DMS153 treated with DMSO at 0.1 percent for 48 hours (cell line): ENCODE measurements around the gene RHEB.

Source experiments
- DNase-seq: peaks from one replicate; lab custom pipeline; 2025; ENCODE audit not compliant: unreplicated experiment; lab: John Stamatoyannopoulos, UW

RHEB gene

DNA sequence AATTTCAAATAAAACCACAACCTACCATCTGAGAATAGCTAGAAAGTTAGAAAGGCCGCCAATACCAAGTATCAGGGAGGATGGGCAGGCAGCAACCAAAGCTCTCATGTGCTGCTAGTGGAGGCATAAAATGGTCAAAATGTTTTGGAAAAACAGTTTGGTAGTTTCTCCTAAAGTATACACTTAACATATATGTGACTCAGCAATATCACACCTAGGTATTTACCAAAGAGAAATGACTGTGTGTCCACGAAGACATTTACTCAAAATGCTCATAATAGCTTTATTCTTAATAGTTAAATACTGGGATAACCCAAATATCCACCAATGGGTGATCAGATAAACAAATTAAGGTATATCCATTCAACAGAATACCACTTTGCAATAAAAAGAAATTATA, 14.3 kb downstream of the RHEB start:
- DNase-seq, result no peak

DNA sequence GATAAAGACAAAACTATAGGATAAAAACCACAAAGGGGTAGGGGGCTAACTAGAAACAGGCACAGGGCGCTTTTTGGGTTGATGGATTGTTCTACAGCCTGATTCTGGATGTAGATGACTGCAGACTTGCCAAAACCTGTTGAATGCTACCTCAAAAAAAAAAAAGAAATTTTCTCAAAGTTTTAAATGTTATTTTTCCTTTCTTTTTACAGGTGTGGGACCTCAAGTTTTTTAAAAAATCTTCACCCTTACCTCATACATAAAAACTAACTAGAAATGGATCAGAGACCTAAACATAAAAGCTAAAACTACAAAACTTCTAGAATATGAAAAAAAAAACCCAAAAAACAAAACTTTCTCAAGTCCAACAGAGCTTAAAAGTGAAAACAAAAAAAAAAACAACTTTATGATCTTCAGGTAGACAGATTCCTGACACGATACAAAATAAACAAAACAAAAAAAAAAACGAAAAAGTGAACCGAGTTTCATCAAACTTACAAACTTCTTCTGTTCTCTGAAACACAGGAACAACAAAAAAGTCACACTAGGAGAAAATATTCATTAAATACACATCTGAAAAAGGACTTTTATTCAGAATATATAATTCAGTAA, 14.9 kb downstream of the RHEB start:
- no peak for DNase-seq

DNA sequence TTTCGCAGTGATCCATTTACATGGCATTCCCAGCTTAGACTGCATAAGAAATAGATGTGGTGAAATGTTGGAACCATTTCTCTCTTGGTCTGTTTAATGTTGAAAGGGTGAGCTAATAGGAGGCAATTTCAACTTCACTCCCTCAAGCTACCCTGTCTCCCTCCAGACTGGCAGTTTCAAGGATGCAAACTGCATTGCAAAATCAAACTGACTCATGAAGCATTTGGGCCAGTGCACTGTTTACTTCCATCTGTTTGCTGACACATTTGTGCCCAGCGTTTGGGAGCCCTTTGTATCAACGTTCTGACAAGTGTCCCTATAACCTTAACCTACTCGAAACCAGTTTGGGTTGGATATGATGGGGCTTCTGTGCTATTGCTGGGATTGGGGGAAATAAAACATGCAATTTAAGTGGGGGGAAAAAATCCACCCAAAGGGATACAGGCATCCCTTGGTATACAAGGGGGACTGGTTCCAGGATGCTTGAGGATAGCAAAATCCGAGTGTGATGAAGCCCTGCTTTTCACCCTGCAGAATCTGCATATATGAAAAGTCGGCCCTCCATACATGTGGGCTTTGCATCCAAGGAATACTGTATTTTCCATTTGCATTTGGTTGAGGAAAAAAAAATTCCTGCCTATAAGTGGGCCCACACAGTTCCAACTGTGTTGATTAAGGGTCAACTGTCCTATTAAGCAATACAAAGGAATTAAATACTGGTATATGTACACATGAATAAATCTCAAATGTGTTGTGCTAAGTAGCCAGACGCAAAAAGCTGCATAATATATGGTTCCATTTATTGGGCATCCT, 15.6 kb downstream of the RHEB start:
- no peak for DNase-seq

DNA sequence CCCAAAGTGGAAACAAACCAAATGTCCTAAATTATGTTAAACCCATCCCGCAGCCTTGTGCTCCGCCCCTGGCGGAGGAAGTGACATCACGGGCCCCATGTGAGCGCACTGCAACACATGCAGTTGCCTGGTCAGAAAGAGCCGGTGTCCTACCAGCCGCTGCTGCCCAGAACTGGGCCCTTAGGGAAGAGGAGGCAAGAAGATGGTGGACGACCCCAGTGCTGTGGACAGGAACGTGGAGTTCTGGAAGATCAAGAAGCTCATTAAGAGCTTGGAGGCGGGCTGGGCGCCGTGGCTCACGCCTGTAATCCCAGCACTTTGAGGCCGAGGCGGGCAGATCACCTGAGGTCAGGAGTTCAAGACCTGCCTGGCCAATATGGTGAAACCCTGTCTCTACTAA, 18.0 kb downstream of the RHEB start:
- DNase-seq, result no peak

DNA sequence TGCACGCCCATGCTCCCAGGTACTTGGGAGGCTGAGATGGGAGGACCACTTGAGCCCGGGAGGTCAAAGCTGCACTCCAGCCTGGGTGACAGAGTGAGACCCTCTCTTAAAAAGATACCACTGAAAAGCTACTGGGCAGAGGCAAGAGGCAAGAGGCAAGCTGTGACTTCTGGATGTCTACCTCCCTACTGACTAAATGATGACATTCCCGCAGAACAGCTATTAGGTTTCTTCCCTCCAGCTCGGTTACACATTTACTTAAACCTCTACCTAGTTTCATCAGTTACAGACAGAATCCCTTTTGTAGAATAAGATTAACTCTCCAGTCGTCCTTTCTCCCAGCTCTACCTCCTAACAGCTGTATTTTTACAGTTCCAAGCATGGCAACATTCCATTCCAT, 21.2 kb downstream of the RHEB start:
- DNase-seq, result no peak

DNA sequence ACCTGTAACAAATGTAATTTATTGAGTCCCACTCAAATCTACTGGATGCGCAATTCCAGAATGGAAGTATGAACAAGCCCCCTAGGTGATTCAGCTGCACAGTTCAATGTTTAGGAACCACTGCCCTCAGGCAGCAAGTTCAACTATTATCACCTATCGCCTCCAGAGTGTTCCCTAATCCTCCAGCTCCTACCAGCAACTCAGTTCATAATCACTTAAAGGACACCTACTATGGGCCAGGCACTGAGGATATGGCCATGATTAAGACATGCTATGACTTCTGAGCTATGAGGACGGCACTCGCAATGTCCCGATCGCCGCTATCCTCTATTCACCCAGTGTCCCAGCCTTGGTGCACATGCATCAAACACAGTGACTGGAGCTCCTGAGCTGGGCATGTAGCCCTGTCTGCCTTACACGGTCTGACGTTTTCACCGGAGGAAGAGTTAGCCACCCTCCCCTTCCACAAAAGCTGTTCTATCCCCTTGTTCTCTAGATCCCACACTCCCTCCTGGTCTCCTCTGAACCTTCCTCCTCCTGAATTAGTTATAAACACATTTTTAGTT, 22.3 kb downstream of the RHEB start:
- DNase-seq, result no peak

DNA sequence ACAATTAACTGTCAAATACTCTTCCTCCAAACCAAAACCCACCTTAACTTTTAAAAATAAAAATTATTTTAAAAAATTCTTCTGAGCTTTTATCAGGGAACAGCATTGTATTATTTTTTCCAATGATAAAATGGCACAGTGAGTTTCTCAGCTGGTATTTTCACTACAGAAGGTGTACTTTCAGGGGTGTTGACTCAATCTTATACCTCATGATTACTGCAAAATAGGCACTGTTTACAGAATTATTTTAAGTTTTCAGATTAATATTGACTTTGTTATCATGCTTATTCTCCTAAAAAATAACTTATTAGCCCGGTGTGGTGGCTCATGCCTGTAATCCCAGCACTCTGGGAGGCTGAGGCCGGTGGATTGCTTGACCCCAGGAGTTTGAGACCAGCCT, 24.3 kb downstream of the RHEB start:
- DNase-seq, result no peak

DNA sequence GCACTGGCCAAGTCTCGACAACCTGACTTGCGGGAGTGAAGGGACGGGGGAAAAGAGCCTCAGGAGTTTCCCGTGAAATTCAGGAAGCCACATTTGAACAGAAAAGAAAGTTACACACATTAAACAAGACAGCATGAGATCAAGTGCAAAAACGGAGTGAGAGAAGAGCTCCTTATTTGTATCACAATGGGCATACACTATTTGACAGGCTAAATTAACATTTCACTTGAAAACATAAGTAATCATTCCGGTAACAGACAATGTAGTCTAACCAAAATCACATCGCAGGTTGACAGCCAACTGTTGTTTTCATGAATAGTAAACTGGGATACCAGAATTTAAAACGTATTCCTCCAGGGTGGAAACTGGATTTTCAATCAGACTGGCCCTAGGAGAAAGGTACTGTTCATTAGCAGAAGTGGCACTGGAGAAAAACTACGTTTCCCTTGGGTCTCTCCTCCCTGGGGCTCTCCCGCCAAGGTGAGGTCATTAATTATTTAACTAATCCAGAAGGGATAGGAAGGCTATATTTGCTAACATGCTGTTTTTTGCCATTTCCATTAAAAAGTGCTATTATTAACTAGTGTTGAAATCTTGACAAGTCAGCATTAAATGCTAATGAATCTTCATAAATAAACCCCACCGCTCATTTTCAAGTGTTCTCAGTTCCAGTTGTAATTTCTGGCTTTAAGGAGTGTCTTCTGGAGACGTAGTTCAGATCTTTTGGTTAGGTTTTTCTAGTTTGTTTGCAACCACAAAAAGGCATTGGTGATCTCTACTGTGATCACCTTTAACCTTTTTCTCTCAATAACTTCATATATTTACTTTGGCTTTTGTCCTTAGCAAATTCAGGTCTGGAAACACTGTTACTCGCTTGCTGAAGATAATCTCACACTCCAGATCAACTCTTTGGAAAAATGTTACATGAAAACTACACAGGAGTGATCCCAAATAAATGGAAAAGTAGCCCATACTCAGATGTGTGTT, 25.1 kb downstream of the RHEB start:
- DNase-seq, result no peak

DNA sequence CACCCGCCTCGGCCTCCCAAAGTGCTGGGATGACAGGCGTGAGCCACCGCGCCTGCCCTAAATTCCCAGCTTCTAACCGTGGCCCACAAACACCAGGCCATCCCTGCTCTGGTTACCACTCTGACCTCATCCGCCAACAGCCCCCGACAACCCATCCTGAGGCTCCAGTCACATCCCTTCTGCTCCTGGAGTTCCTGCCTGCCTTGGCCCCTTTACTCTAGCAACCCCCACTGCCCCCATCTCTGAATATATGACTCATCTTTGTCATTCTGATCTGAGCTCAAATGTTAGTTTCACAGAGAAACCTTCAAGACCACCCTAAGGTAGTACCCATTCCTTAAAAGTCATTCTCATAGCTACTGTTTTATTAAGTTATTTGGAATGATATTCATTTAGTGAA, 26.6 kb downstream of the RHEB start:
- no peak for DNase-seq

DNA sequence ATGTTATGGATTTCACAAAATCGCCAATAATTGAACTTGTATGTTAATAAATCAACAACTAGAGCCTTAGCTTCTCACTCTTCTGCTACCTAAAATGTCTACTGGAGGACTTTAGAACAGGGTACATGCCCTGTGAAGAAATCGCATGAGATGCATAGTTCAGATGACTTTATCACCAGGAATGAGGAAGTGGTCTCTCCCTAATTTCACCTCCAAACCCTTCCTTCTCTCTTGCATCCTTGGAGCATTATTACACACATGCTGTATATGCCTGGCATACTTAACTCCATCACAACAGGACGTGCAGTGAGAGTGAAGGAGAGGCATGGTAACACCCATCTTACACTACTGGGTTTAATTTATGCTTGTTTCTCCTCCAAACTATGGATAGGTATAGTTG, 27.8 kb downstream of the RHEB start:
- DNase-seq, result no peak

DNA sequence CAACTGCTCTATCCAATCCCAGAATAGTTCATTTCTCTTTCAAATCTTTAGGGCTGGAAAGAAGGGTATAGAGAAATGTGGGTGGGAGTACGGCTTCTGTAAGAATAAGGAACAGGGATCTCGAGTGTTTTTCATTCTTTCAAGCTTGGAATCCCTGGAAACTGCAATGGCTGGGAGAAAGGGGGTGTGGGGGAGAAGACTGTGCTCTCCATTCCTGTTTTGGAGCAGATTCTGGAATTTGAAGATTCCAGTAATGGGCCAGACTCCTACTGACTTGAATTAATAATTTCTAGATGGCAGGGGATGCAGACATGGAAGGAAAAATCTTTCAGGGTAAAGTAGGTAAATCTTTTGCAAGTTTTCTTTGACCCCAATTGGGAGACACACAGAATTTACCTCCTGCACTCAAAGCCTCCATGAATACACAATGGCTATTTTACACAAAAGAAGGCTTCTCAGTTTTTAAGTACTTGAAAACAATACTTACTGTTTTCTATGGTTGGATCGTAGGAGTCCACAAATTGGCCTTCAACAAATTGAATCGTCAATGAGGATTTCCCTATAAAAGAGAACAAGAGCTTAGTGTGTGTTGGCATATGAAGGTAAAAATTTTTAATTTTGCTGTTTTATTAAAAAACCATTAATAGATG, 29.1 kb downstream of the RHEB start:
- no peak for DNase-seq

DNA sequence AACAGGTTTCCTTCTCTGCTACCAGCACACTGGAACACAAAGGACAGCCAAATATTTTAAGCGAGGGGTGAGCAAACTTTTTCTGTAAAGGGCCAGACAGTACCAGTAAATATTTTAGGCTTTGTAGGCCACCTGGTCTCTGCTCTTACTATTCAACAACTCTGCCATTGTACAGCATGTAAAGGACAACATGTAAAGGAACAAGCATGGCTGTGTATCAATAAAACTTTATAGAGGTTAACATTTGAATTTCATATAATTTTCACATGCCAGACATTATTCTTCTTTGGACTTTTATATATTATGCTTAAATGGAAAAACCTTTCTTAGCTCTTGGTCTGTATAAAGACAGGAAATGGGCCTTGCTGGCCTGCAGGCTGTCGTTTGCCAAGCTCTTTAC, 30.2 kb downstream of the RHEB start:
- DNase-seq, result no peak

DNA sequence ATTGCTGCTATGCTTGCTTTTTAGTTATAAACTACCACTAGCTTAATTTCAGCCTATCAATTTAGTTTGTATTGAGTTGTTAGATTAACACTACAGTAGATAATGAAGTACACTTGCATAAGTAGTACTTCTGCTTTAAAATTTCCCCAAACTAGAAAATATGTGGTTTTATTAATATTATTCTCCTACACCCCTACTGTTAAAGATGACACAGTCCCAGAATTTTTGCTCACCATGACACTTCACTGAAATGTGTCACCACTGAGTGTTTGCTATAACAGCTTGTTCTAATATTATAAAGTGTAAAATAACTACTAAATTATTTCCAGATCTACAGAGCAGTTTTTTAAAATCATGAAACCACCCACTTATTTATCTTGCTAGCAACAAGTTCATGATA, 31.6 kb downstream of the RHEB start:
- DNase-seq, result no peak

DNA sequence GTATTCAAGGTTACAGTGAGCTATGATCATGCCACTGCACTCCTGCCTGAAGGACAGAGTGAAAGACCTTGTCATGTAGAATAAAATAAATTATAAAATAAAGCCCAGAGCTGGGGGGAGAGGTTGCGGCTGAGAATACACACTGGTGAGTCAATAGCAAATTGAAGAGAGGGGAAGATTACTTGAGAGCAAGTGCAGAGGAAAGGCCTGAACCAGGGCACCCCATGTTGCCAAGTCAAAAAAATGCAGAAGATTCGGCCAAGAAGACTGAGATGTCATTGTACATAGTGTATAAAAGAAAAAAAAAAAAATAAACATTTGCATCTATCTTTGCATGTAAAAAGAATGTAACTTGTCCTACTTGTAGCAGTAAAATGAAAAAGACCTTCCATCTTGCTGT, 32.5 kb downstream of the RHEB start:
- no peak for DNase-seq

DNA sequence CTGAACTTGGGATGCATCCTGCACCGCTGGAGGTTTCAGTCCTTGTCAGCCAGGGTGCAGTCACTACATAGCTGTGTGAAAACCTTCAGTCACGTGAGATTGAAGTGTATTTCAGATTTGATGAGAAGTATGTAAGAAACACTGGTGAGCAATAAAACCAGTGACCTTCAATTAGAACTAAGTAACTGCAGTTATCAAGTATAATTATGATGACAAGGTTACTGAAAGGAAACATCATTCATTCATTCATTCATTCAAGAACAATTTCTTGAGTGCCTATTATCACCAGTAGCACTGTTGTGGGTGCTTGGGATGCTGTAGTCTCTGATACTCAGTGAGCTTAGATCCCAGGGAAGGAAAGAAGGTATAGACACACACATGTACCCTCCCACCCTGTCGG, 33.6 kb downstream of the RHEB start:
- DNase-seq, result no peak

DNA sequence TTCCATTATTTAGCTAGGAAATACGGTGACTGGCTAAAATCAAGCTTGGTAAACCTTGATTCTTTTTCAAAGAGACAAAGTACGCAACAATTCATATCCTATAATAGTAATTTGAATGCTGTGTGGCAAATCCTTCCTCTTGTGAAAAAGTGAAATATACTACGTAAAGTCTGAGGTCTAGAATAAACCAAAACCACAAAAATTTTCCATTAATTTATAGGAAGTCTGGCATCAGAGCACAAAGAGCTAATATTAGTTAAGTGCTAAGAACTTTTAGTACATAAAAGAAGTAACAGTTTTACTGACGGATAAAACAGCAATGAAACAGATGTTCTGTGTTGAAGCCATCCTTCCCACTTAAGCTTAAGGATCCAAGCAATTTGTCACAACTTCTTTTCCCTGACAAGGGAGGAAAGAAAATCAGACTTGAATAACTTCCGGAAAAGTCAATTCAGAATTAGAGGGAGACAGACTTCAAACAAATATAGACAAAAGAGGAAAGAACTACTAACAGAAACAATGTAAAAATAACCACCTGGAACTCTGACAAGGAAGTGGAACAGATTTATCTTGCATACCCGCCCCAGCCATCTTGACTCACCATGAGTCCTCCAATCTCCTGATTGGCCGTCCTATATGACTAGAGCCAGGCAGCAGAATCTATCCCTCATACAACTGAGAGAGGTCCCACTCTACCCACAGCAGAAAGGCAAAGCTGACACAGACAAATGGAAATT, 34.6 kb downstream of the RHEB start:
- DNase-seq, result no peak

DNA sequence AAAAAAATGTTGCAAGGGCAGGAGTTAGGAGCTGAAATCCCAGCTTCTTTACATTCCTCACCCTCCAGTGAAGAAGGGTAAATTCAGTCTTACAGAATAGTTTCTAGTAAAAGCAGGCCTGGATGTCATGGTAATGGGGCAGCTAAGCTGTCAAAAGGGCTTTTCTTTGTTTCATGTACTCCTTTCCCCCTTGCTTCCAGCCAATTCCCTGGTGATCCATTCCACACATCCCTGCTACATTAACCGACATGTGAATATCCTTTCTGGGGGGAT, 36.0 kb downstream of the RHEB start:
- no peak for DNase-seq

DNA sequence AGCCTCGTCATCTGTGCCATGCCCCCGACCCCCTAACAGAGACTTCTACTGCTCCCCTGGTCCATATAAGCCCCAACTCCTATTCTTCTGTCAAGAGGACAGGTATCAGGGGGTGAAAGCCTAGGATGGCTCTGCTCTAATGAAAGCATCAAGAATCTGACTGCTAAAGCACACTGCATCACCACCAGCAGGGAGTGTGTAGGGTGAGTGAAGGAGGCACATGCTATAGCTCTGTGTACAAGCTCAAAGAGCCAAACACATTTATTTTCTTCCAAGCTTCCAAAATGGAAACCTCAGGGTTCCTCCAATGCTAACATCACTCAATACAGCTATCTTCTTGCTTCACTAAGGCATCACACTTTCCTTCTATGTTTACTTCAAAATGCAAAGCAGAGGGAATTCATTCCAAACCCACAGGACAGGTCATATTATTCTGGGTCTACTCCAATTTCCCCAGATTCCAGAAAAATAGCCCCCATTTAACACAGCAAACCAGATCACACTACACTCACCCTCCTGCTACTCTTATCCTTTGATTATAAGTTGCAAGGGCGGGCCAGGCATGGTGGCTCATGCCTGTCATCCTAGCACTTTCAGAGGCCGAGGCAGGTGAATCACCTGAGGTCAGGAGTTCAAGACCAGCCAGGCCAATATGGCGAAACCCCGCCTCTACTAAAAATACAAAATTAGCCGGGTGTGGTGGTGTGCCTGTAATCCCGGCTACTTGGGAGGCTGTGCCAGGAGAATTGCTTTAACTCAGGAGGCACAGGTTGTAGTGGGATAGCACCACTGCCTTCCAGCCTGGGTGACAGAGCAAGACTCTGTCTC, 36.6 kb downstream of the RHEB start:
- no peak for DNase-seq

DNA sequence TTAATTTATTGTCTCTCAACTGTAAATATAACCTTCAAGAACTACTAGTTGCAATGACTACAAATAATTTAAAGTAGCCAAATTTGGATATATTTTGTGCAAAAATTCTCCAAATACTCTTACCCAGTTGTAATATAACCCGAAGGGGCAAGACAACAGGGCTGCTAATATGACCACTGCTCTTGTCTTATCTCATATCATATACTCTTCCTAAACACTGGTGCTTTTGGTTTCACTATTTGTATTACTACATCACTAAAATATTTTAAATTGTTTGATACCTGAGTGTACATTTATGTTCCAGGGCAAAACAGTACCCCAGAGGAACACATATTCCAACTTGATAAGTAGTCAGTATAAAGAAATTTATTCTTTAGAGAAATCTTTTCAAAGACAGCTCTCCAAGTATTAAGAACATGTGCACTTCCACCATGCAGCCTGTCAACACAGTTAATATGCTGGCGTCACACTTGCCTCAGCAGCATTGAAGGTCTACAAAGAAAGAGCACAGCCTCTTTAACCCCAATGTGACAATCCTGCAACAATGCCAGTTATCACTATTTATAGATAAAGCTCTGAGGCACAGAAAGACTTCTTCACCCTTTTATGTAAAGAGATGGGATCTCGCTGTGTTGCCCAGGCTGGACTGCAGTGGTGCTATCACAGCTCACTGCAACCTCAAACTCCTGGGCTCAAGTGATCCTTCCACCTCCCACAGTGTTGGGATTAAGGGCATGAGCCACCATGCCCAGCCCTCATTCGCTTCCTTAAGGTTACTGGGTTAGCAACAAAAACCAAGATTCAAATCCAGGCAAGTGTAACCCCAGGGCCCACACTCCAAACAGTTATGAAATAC, 37.8 kb downstream of the RHEB start:
- DNase-seq, result no peak
